H1 (cell line): ENCODE measurements around the gene EDN1. TPM values are rescaled to one million over a fixed set of nuclear protein-coding genes. Genes with fewer than 3 reads are reported as not detected.

Experiments
- CTCF ChIA-PET: fragments of 300-600 bp; sonication (Branson Sonifier 250); formaldehyde crosslinking; loops from one replicate; lab custom pipeline; 2021; ENCODE audit not compliant: partially characterized antibody; lab: Charles Lee
- POLR2A ChIA-PET: fragments of 300-600 bp; sonication (Branson Sonifier 250); formaldehyde crosslinking; loops from one replicate; lab custom pipeline; 2021; ENCODE audit warnings: inconsistent platforms; ENCODE audit not compliant: partially characterized antibody; lab: Charles Lee
- DNase-seq, 2 experiments: peaks; one replicate each; pipeline versions ENCODE4 v3.0.0 to v3.0.0-alpha.2; 2010 to 2022; ENCODE audit warnings: low spot score in 2 of 2, low read depth in 1 of 2, mixed read lengths in 1 of 2
- FAIRE-seq: peaks from 2 replicates; lab custom pipeline; 2011; peaks lifted over from hg19 to GRCh38; lab: Jason Lieb, UNC
- H2AFZ ChIP-seq: 2 replicates; pipeline ENCODE4 v1.8.1; 2012; ENCODE audit warnings: low read length, inconsistent platforms
- H2AK5ac ChIP-seq: 2 replicates; pipeline ENCODE4 v1.6.1; 2013; ENCODE audit warnings: low read depth, low read length
- H2BK120ac ChIP-seq: replicated peaks from 2 replicates; pipeline ENCODE3; 2013; ENCODE audit warnings: low read depth, low read length, inconsistent platforms
- H2BK12ac ChIP-seq: 2 replicates; pipeline ENCODE4 v1.6.1; 2013; ENCODE audit warnings: low read depth, low read length
- H2BK15ac ChIP-seq: 2 replicates; pipeline ENCODE4 v1.6.1; 2013; ENCODE audit warnings: low read length
- H2BK20ac ChIP-seq: 2 replicates; pipeline ENCODE4 v1.6.1; 2013; ENCODE audit warnings: low read length
- H2BK5ac ChIP-seq: 2 replicates; pipeline ENCODE4 v1.6.1; 2013; ENCODE audit warnings: low read depth, low read length
- H3K14ac ChIP-seq: 2 replicates; pipeline ENCODE4 v1.6.1; 2013; ENCODE audit warnings: inconsistent platforms; ENCODE audit not compliant: insufficient read length
- H3K18ac ChIP-seq: 2 replicates; pipeline ENCODE4 v1.6.1; 2013; ENCODE audit warnings: low read length; ENCODE audit errors: extremely low read depth
- H3K23ac ChIP-seq: 2 replicates; pipeline ENCODE4 v1.6.1; 2013; ENCODE audit warnings: inconsistent platforms; ENCODE audit not compliant: insufficient read length
- H3K23me2 ChIP-seq: 2 replicates; pipeline ENCODE4 v1.6.1; 2013; ENCODE audit warnings: low read depth, low read length
- H3K27ac ChIP-seq: 2 replicates; pipeline ENCODE4 v1.6.1; 2011; ENCODE audit warnings: low read depth, low read length, inconsistent platforms
- H3K27me3 ChIP-seq, 4 experiments: replicated peaks in 1 of 4; 1 replicate in 1 of 4; 2 replicates in 3 of 4; pipeline versions ENCODE4 v1.6.1 to v1.8.1; 2011 to 2013; ENCODE audit warnings: low read length in 3 of 4, mild to moderate bottlenecking in 3 of 4, inconsistent platforms in 2 of 4, mixed read lengths in 2 of 4, moderate library complexity in 1 of 4; ENCODE audit not compliant: control insufficient read depth in 3 of 4, insufficient read depth in 3 of 4; ENCODE audit errors: extremely low read depth in 1 of 4
- H3K36me3 ChIP-seq, 4 experiments: 2 replicates each; pipeline versions ENCODE4 v1.6.1 to v1.8.1; 2011 to 2013; ENCODE audit warnings: mild to moderate bottlenecking in 4 of 4, low read length in 3 of 4, moderate library complexity in 2 of 4, control low read depth in 1 of 4, inconsistent platforms in 1 of 4; ENCODE audit not compliant: insufficient read depth in 4 of 4, control insufficient read depth in 2 of 4
- H3K4ac ChIP-seq: replicated peaks from 2 replicates; pipeline ENCODE3; 2013; ENCODE audit warnings: low read length, low read depth, mixed read lengths, inconsistent platforms; ENCODE audit not compliant: insufficient read length
- H3K4me1 ChIP-seq, 4 experiments: replicated peaks in 1 of 4; 1 replicate in 1 of 4; 2 replicates in 3 of 4; pipeline versions ENCODE4 v1.6.1 to v1.8.1; 2011 to 2013; ENCODE audit warnings: low read length in 3 of 4, inconsistent platforms in 2 of 4, mixed read lengths in 1 of 4; ENCODE audit not compliant: insufficient read depth in 4 of 4, control insufficient read depth in 3 of 4
- H3K4me2 ChIP-seq, 2 experiments: 2 replicates each; pipeline versions ENCODE4 v1.6.1 to v1.8.1; 2011 to 2013; ENCODE audit warnings: low read depth in 2 of 2, low read length in 2 of 2, control low read depth in 1 of 2, inconsistent platforms in 1 of 2, mild to moderate bottlenecking in 1 of 2; ENCODE audit not compliant: insufficient read depth in 1 of 2
- H3K4me3 ChIP-seq, 4 experiments: fragments of 200-600, 300-600 bp in 1 of 4; sonication (generic), shearing (Covaris generic), sonication (Bioruptor Twin) in 1 of 4; 2 replicates each; pipeline versions ENCODE4 v1.5.1 to v1.8.1; 2011 to 2016; ENCODE audit warnings: low read length in 4 of 4, low read depth in 3 of 4, control low read depth in 2 of 4, inconsistent platforms in 2 of 4, mild to moderate bottlenecking in 2 of 4, mixed read lengths in 1 of 4, moderate library complexity in 1 of 4; ENCODE audit not compliant: insufficient read depth in 2 of 4; ENCODE audit errors: extremely low read depth in 1 of 4
- H3K56ac ChIP-seq: replicated peaks from 2 replicates; pipeline ENCODE3; 2013; ENCODE audit warnings: low read depth, mild to moderate bottlenecking, mixed read lengths, low read length, inconsistent platforms; ENCODE audit not compliant: insufficient read length
- H3K79me1 ChIP-seq: 2 replicates; pipeline ENCODE4 v1.6.1; 2013; ENCODE audit warnings: low read depth, low read length, control low read depth
- H3K79me2 ChIP-seq, 2 experiments: 2 replicates each; pipeline versions ENCODE4 v1.6.1 to v1.8.1; 2012 to 2013; ENCODE audit warnings: low read length in 2 of 2, mild to moderate bottlenecking in 2 of 2, inconsistent platforms in 1 of 2; ENCODE audit not compliant: insufficient read depth in 2 of 2, control insufficient read depth in 1 of 2
- H3K9ac ChIP-seq, 4 experiments: replicated peaks in 1 of 4; 1 replicate in 1 of 4; 2 replicates in 3 of 4; pipeline versions ENCODE4 v1.6.1 to v1.8.1; 2011 to 2013; ENCODE audit warnings: low read depth in 3 of 4, low read length in 3 of 4, control low read depth in 2 of 4, mild to moderate bottlenecking in 2 of 4, moderate library complexity in 2 of 4, inconsistent platforms in 1 of 4; ENCODE audit errors: extremely low read depth in 1 of 4
- H3K9me3 ChIP-seq, 2 experiments: 2 replicates each; pipeline versions ENCODE4 v1.6.1 to v1.8.1; 2012 to 2013; ENCODE audit warnings: mild to moderate bottlenecking in 2 of 2, moderate library complexity in 2 of 2, control low read depth in 1 of 2, inconsistent platforms in 1 of 2, low read depth in 1 of 2, low read length in 1 of 2, mixed read lengths in 1 of 2; ENCODE audit not compliant: insufficient read depth in 2 of 2
- H4K20me1 ChIP-seq, 2 experiments: replicated peaks in 1 of 2; 2 replicates each; pipeline versions ENCODE3 to v1.8.1; 2011 to 2013; ENCODE audit warnings: inconsistent platforms in 2 of 2, low read length in 2 of 2, mild to moderate bottlenecking in 1 of 2; ENCODE audit not compliant: insufficient read depth in 2 of 2, control insufficient read depth in 1 of 2
- H4K5ac ChIP-seq: 2 replicates; pipeline ENCODE4 v1.6.1; 2013; ENCODE audit warnings: low read length, low read depth, mixed read lengths, inconsistent platforms; ENCODE audit not compliant: insufficient read length
- H4K8ac ChIP-seq: 2 replicates; pipeline ENCODE4 v1.8.0; 2013; ENCODE audit warnings: mild to moderate bottlenecking, moderate library complexity, low read length, inconsistent platforms; ENCODE audit not compliant: insufficient read depth; ENCODE audit errors: extremely low read depth
- H4K91ac ChIP-seq: replicated peaks from 2 replicates; pipeline ENCODE3; 2013; ENCODE audit warnings: low read length, mixed read lengths, inconsistent platforms; ENCODE audit not compliant: insufficient read length
- MAFK ChIP-seq: IDR thresholded peaks from 2 replicates; pipeline ENCODE4 v1.6.1; 2012; ENCODE audit warnings: low read depth, mild to moderate bottlenecking, improper control_type of control experiment, low read length
- POLR2AphosphoS5 ChIP-seq: IDR thresholded peaks from 2 replicates; pipeline ENCODE4 v1.6.1; 2011; ENCODE audit warnings: low read depth, low read length
- SP4 ChIP-seq: IDR thresholded peaks from 2 replicates; pipeline ENCODE4 v1.6.1; 2012; ENCODE audit warnings: low read length, inconsistent platforms
- SRF ChIP-seq: IDR thresholded peaks from 2 replicates; pipeline ENCODE4 v1.6.1; 2011; ENCODE audit warnings: mild to moderate bottlenecking, low read depth, low read length, moderate library complexity
- WGBS, 2 experiments: shearing (Covaris generic) in 1 of 2; methylation state at CpG; one replicate each; pipeline versions ENCODE4 v1.1.6 to v1.1.7; 2013 to 2015; ENCODE audit warnings: low lambda C conversion rate in 2 of 2, mixed read lengths in 2 of 2, inconsistent platforms in 1 of 2, low coverage in 1 of 2, missing lambda C conversion rate in 1 of 2; ENCODE audit not compliant: insufficient replicate concordance in 2 of 2, insufficient coverage in 1 of 2, insufficient read length in 1 of 2; ENCODE audit errors: extremely low coverage in 1 of 2, missing lambda C conversion rate in 1 of 2; 5-methylcytosine and 5-hydroxymethylcytosine counted together
- polyA plus RNA-seq, 7 experiments: library from polyadenylated mRNA; depleted of rRNA in 3 of 7; stranded (reverse) in 5 of 7; unstranded in 2 of 7; fragments of >200 nt in 5 of 7; fragments of 200-250 nt in 2 of 7; gene quantifications; 1 replicate in 5 of 7; 2 replicates in 1 of 7; 4 replicates in 1 of 7; pipeline versions ENCODE4 v1.2.1 to v1.2.3, GENCODE V29; 2011 to 2013; ENCODE audit warnings: missing spikeins in 2 of 7, mixed read lengths in 2 of 7
- total RNA-seq: library from RNA; stranded (reverse); fragmentation: NEBNext Ultra II Directional; extraction: Animal tissue kit (Norgen Biotek cat#: 25700); gene quantifications from 2 replicates; pipeline ENCODE4 v1.2.1, GENCODE V29; 2021

Gene EDN1
- total and polyA plus RNA-seq, 2 of the 8 experiments (the other 6 are each of a cell fraction or from before 2014, with no cell fraction given) = 0.23 to 1.1 TPM

DNA sequence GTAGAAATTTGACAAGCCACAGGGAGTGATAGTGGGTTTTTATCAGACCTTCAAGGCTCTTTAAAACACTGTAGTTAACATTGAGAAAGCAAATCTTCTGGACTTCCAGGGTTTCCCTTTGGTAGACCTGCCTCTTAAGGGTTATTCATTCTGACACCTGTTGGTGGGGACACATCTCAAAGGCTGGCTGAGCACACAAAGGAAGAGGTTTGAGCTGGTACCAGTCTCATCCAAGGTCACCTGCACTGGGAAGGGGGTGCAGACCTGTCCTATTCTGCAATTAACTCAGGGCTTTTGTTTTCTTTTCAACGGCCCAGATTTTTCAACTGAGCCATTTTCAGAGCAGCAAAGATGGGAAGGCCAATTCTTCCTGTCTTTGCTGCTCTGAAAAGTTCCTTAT, 45.6 kb downstream of the EDN1 start:
- no peak overlapping the region for H2BK120ac ChIP-seq
- H3K23ac ChIP-seq = no peak overlapping the region
- no peak overlapping the region for H3K27ac ChIP-seq
- H2BK5ac ChIP-seq = no peak overlapping the region
- no peak overlapping the region for H4K8ac ChIP-seq
- no peak overlapping the region for H4K5ac ChIP-seq
- H2BK12ac ChIP-seq = no peak overlapping the region
- CTCF ChIA-PET = interaction anchor here (1.3 to 1.8 kb wide), 3 partner anchors 9 to 146 kb away, joined by 4 to 5 read pairs (median 4); no protein-coding TSS in a partner anchor
- H3K23me2 ChIP-seq = no peaks in the 10 kb centered on the region; the same call in 1 of the 2 replicates
- H3K9me3 ChIP-seq = 0 out of 4 replicates have a peak, but pooled peaks cover 0 to 2% of the 10 kb centered on the region in 2 experiments
- POLR2A ChIA-PET = no interaction called here
- H3K4ac ChIP-seq = no peak overlapping the region
- H3K56ac ChIP-seq = no peak overlapping the region
- H3K18ac ChIP-seq = peak overlapping the region; percentile 26; the same call in 1 of the 2 replicates
- no peak overlapping the region for H2BK15ac ChIP-seq
- no peak for FAIRE-seq
- no peak overlapping the region for H3K4me2 ChIP-seq
- TF ChIP-seq SRF = no peak
- no peak for TF ChIP-seq POLR2AphosphoS5
- no peak for TF ChIP-seq SP4
- TF ChIP-seq MAFK = no peak
- TF ChIP-seq, all 59 proteins: peak for 0
- H3K27me3 ChIP-seq = no peaks in the 10 kb centered on the region
- no peak overlapping the region for H2BK20ac ChIP-seq
- no peaks in the 10 kb centered on the region for H4K20me1 ChIP-seq
- no peak overlapping the region for H3K4me3 ChIP-seq
- 90% methylated on average over 1 of the region's 1 CpG; no CpG with 5 or more reads in 1 of the 2 experiments for WGBS, 2 experiments
- H2AFZ ChIP-seq = no peak overlapping the region
- H3K9ac ChIP-seq = no peak overlapping the region
- no peak overlapping the region for H4K91ac ChIP-seq
- peaks cover 0 to 14% (median 0%) of the 10 kb centered on the region in 4 experiments; a peak in 4 of 7 replicates for H3K4me1 ChIP-seq
- DNase-seq = no peak
- H3K79me2 ChIP-seq = no peaks in the 10 kb centered on the region
- no peak overlapping the region for H2AK5ac ChIP-seq
- H3K14ac ChIP-seq = no peak overlapping the region
- H3K79me1 ChIP-seq = no peaks in the 10 kb centered on the region
- no peaks in the 10 kb centered on the region for H3K36me3 ChIP-seq
